Upper lobe of left lung (tissue), 4 donors: Measurements from ENCODE around the gene CSH1.

Source experiments
- CTCF ChIP-seq, 6 experiments: fragments of 450-650 bp in 4 of 6; fragments of 200-600 bp in 2 of 6; sonication (generic) in 2 of 6; IDR thresholded peaks; one replicate each; pipeline ENCODE4 v1.5.1; 2016 to 2019; ENCODE audit warnings: antibody characterized with exemption in 6 of 6
- POLR2A ChIP-seq, 4 donors: fragments of 450-650 bp; IDR thresholded peaks; one replicate each; pipeline ENCODE4 v1.5.1; 2016 to 2017; ENCODE audit warnings: antibody characterized with exemption in 4 of 4, mild to moderate bottlenecking in 2 of 4
- POLR2AphosphoS5 ChIP-seq, 2 donors: sonication (generic); formaldehyde crosslinking; IDR thresholded peaks; one replicate each; pipeline ENCODE4 v1.5.1; 2017; ENCODE audit warnings: antibody characterized with exemption in 2 of 2

- TF ChIP-seq CTCF (IDR thresholded peaks at IDR 0.05) (no peak), POLR2AphosphoS5 (IDR thresholded peaks at IDR 0.05) (no peak), POLR2A (IDR thresholded peaks at IDR 0.05) (no peak)
Measured at GRCh38 chr17:63916566-63917185, 20.3 kb upstream of the CSH1 start.
